H1 (cell line): Measurements from ENCODE around the gene ANK2.

Experiments
- CREB1 ChIP-seq: IDR thresholded peaks from 2 replicates; pipeline ENCODE4 v1.6.1; 2012; ENCODE audit warnings: inconsistent platforms
- EP300 ChIP-seq, 2 experiments: IDR thresholded peaks; 1 replicate in 1 of 2; 2 replicates in 1 of 2; pipeline ENCODE4 v1.6.1; 2011 to 2012; ENCODE audit warnings: low read depth in 2 of 2, low read length in 2 of 2, mild to moderate bottlenecking in 2 of 2, borderline replicate concordance in 1 of 2, inconsistent platforms in 1 of 2, moderate library complexity in 1 of 2
- TCF12 ChIP-seq: IDR thresholded peaks from 2 replicates; pipeline ENCODE4 v1.6.1; 2011; ENCODE audit warnings: low read depth, mild to moderate bottlenecking, low read length
- ZNF274 ChIP-seq: IDR thresholded peaks from 2 replicates; pipeline ENCODE4 v1.7.0; 2012; ENCODE audit warnings: low read length, borderline replicate concordance; ENCODE audit errors: extremely low read depth
- TF ChIP-seq, protein P1 (sequence below), 3 experiments: IDR thresholded peaks; 1 replicate in 2 of 3; 2 replicates in 1 of 3; pipeline versions ENCODE4 v1.5.1 to v1.6.1; 2011; ENCODE audit warnings: low read length in 3 of 3, mild to moderate bottlenecking in 3 of 3, inconsistent platforms in 2 of 3, low read depth in 1 of 3, moderate library complexity in 1 of 3; ENCODE audit not compliant: insufficient read depth in 1 of 3; ENCODE audit errors: control extremely low read depth in 1 of 3

DNA sequence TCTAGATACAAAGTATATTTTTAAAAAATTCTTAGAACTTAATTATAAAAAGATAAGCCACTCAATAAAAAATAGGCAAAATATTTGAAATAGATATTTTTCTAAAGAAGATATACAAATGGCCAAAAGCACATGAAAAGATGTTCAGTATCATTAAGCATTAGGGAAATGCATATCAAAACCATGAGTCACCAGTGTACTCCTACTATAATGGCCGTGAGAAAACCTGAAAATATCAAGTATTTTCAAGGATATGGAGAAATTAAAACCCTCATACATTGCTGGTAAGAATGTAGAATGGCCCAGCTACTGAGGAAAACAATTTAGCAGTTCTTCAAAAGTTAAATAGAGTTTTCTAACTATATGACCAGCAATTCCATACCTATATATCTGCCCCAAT, 374.2 kb downstream of the ANK2 start:
- TF ChIP-seq CREB1 (no peak), TCF12 (no peak), EP300 (IDR thresholded peaks at IDR 0.05; ENCODE audit: borderline replicate concordance in 1 of 2, low read depth in 2 of 2, low read length in 2 of 2) (no peak), ZNF274 (no peak)
- TF ChIP-seq, protein P1, sequence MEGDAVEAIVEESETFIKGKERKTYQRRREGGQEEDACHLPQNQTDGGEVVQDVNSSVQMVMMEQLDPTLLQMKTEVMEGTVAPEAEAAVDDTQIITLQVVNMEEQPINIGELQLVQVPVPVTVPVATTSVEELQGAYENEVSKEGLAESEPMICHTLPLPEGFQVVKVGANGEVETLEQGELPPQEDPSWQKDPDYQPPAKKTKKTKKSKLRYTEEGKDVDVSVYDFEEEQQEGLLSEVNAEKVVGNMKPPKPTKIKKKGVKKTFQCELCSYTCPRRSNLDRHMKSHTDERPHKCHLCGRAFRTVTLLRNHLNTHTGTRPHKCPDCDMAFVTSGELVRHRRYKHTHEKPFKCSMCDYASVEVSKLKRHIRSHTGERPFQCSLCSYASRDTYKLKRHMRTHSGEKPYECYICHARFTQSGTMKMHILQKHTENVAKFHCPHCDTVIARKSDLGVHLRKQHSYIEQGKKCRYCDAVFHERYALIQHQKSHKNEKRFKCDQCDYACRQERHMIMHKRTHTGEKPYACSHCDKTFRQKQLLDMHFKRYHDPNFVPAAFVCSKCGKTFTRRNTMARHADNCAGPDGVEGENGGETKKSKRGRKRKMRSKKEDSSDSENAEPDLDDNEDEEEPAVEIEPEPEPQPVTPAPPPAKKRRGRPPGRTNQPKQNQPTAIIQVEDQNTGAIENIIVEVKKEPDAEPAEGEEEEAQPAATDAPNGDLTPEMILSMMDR (IDR thresholded peaks at IDR 0.05; ENCODE audit: control extremely low read depth in 1 of 3, insufficient read depth in 1 of 3, low read depth in 1 of 3, low read length in 3 of 3), result no peak
